Activated T-helper 9 cell treated with anti-CD3 and anti-CD28 coated beads, Interleukin-2, amount 50 U/mL, for 16 hours (primary cell): ENCODE results near the gene VPS37B.

Experiments used
- DNase-seq: peaks from one replicate; pipeline ENCODE4 v3.0.0-alpha.2; 2020; ENCODE audit warnings: low read depth

The VPS37B gene

DNA sequence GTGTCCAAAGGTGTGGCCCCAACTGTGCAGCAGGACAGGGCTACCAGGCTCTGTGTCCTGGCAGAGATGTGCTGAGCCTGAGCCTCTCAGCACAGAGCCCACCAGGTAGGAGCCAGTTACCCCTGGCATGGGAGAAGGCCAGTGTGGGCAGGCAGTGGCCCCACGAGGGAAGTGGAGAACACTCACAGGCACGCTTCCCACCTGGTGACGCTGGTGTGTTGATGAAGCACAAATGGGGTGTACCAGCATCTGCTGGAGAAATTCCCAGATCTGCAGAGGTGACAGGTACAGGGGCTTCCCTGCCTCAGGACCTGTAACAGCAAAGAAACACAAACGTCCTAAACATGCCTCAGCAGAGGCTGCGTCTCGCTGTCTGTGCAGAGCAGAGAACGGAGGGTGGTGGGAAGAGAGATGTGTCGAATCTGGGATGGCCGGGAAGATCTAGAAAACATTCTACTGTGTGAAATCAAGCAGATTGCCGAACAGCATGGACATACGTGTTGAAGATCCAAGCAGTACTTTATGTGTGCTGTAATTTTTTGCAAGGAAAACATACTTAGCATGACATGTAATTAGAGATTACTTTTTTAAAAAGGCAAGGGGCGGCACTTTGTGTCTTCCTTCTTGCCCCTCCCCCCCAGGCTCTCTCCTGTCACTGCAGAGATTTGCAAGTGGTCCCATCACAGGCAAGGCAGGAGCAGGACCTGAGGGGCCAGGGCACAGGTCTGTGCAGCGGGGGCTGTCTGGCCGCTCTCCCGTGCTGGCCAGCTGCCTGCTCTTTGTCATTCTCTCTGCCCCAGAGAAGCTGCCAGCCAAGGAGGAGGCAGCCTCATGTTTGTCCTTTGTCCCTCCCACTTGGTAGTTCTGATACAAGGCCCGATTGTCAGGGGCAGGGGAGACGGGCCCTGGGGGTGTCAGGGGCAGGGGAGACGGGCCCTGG lies 43.3 kb downstream of the VPS37B start:
- DNase-seq, result no peak

DNA sequence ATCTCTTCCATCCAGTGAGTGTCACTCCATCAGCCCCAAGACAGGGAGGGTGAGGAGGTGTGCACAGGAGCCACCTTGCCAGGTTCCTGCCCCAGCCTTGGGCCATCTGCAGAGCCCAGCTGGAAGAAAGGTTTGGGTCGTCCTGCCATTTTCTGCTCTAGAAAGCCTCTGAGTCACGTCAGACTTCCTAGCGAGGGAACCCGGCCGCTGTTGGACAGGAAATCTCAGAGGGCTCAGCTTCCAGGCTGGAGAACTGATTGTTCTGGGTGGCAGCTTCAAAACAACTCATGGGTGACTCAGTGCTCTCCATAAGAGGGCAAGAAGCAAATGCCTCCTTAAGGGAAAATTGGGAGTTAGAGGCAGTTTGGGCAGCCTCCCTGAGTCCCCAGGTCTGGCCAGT lies 44.1 kb downstream of the VPS37B start:
- DNase-seq, result no peak

DNA sequence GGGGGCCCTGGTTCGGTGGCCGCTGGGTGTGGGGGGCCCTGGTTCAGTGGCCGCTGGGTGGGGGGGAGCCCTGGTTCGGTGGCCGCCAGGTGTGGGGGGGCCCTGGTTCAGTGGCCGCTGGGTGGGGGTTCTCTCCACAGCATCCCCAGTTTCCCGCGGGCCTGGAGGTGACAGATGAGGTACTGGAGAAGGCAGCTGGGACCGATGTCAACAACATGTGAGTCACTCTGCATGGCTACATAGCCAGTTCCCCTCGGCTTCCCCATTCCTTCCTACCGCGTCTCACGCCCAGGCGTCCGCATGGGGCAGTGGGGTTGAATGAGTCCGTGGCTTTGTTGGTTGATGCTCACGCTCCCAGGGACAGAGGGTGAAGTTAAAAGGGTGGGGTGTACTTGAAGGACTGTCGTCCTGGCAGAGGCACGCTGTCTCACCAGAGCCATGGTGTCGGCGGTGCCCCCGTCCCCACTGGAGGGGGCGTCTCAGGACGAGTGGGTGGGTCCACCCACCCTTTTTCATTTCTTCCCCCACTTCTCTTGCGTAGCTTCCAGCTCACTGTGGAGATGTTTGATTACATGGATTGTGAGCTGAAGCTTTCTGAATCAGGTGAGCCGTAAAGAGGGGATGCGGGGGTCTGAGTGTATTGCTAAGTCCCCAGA lies 45.1 kb downstream of the VPS37B start:
- DNase-seq, result no peak

DNA sequence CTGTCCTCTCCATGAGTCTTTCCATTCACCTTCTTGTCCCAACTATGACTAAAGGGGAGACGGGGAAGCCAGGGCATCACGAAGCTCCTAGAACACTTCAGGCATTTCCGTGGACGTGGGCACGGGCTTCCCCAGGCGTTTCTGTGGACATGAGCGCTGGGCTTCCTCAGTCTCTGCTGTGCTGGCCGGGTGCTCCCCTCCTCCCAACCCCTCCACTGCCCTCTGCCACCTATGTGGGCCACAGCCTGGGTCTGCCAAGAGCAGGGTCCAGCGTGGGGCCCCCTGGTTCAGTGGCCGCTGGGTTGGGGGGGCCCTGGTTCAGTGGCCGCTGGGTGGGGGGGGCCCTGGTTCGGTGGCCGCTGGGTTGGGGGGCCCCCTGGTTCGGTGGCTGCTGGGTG lies 45.9 kb downstream of the VPS37B start:
- no peak for DNase-seq

DNA sequence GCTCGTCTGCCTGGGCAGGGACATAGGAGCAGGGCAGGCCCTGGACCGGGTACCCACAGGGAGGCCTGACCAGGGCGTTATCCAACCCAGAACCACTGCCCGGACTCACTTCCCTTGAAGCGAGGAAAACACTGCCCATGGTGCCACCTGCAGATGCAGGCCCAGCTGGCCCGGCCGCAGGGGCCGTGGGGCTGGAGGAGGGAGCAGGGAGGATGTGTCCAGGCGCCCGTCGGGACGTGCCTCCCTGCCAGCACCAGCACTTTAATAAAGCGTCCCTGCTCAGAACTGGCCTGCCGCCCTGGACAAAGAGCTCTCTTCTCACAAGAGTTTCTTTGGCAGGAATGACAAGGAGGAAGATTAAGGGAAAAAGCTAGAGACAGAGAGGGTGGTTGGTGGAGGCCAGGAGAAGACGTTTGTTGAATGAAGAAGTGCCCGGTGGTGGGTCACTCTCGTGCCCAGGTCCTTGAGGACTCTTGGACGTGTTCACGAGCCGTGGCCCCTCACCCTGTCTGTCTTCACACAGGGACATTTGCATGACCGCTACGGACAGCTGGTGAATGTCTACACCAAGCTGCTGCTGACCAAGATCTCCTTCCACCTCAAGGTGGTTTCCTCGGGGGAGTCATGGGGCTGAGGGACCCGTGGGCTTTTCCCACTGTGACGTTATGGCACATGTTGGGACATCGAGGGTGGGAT lies 46.4 kb downstream of the VPS37B start:
- DNase-seq, result no peak

DNA sequence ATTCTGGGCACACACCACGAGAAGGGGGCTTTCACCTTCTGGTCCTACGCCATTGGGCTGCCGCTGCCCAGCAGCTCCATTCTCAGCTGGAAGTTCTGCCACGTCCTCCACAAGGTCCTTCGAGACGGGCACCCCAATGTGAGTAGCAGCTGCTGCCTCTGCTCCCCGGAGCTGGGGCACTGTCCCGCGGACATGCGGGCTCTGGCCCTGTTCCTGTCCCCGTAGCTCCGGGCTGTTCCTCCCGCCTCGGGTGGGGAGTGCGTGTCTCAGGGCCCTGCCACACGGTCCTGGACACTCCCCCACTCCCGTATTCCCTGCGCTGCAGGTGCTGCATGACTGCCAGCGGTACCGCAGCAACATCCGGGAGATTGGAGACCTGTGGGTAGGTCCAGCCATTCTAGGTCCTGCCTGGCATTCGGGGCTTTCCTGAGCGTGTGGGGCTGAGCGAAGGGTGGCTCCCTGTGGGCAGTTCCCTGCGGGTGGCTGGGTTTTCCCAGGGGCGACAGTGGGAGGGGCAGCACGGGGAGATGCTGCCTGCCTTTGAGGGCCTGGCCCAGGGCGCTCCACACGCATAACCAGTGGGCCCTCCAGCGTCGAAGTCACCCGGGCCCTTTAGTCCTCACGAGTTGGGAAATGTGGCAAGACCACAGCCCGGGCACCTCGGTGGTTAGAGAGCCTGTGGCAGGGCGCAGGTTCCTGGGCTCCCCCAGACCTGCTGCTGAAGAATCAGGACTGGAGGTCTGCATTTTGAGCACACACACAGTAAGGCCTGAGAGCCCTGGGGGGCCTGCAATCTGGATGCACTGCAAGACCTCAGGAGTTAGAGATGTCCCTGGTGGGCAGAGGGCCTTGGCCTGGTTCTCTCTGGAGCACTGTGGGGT lies 47.2 kb downstream of the VPS37B start:
- no peak for DNase-seq

DNA sequence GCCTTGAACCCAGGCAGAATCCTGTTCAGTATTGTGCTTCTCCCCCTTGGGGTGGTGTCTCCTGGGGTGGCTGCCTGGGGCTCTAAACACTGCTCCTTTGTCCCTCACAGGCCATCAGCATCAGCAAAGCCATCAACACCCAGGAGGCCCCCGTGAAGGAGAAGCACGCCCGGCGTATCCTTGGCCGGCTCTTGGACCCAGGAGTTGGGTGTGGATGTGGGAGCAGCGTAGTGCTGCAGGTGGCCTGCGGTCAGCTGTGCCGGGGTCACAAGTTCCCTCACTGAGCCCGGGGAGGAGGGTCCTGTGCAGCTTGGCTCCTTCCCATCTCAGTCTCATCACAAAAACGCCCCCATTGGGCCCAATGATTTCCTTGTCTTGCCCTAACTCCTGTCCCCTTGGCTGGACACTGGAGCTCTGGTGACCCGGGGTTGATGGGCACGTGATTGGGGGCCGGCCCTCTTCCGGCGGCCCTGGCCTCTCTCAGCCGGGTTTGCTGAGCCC lies 48.0 kb downstream of the VPS37B start:
- DNase-seq, result no peak

DNA sequence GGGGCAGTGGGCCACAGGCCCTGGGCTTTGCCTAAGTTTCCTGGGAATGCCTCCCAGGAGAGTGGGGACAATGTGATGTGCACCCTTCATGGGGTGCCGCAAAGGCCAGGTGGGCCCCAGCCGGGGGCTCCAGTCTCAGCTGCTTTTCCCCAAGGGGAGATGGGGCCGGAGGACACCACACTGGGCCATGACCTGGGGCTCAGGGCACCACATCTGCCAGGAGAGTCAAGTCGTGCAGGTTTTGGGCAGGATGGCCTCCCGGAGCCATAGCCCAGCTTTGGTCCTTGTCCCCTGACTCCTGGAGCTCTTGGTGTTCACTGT lies 48.4 kb downstream of the VPS37B start:
- DNase-seq, result no peak

DNA sequence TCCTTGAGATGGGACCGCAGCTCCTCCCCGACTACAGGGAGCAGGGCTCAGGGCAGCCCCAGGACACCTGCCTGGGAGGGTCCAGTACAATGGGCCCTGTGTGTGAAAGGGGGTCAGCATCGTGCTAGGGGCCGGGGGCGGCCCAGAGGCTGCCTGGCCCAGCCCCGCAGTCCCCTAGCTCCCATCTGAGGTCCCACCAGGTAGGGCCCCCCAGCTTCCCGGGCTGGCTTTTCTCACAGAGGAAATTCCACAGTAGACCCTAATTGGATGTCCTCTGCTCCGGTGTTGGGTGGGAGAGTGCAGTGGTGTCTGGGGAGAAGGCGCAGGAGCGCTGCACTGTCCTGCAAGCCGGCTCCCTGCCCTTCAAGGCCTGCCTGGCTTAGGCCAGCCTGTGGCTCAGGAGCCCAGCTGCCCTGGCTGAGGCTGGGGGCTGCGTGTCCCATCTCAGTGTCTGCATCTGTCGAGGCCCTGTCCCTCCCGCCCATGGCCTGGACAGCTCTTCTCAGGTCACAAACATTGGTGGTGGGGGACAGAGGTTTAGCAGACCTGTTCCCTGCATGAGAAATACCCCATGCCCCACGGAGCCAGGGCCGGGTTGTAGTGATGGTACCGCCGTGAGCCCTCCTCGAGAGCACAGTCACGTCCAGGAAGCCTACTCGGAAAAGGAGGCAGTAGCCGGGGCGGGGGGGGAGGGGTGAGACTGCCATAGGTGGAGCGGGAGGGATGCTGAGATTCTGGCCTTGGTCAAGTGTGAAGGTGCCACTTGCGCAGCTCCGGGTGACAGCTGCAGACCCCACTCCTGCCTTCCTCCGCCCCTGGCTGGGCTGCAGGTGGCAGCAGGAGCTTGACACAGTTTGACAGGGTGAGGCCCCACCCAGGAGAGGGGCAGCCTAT lies 49.1 kb downstream of the VPS37B start:
- DNase-seq, result no peak

DNA sequence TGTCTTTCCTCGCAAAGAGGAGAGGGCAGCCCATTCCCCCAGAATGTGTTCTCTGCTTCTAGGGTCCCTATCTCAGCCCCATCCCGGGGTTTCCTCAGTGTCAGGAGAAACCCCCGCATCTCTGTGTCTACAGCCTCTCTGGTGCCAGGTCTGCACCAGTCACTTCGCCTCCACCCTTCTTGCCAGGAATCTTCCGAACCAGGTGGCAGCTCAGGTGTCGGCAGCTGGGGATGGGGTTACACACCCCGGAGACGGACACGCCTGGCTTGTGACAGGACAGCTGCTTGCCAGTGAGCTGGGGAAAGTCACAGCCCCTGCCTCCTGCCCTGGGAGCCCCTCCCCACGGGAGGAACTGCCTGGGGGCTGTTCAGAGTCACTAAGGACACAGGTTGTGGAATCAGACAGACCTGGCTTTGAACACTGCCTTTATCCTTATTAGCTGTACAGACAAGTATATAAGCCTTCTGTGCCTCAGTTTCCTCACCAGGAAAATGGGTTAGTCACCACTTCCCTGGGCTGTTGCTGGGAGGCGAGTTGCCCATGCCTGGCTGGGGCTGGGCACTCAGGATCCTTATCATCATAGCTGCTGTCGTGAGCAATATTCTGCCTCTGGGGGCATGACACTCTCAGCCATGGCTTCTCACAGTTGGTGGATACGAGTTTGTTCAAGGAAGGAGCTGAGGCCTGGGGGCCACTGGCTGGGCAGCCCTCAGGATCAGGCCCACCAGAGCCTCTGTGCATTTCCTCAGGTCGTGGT lies 49.9 kb downstream of the VPS37B start:
- no peak for DNase-seq

DNA sequence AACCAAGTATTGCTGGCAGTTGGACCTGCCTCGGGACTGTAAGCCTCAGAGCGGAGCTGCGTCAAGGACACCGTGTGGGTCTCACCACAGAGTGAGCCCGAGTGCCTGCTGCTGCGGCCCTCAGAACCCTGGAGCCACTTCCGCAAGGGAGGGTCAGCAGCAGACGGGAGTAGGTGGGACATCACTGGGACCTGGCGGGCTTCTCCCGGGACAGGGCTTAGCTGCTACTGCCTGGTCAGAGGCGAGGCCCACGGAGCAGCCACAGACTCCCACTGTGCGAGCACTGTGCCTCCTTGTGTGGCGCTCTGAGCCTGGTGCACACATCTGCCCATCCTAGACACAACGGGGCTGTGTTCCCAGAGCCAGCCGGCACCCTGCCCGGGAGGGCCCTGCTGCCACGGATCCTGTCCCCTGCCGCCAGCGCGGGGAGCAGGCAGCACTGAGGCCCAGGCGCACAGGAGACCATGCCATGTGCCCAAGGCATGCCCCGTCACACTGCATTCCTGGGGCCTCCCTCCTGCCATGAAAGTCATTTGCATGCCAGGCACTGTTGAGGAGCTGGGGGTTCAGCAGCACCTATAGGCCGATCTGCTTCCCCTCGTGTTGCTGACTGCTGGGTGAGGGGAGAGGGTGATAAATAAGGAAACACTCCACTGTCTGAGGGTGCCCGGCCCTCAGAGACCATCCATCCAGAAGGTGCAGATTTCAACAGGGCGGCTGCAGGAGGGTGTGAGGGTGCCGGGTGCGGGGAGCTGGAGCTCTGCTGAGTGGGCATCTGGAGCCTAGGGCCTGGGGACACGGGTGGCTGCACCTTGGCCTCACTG lies 50.7 kb downstream of the VPS37B start:
- DNase-seq, result no peak

DNA sequence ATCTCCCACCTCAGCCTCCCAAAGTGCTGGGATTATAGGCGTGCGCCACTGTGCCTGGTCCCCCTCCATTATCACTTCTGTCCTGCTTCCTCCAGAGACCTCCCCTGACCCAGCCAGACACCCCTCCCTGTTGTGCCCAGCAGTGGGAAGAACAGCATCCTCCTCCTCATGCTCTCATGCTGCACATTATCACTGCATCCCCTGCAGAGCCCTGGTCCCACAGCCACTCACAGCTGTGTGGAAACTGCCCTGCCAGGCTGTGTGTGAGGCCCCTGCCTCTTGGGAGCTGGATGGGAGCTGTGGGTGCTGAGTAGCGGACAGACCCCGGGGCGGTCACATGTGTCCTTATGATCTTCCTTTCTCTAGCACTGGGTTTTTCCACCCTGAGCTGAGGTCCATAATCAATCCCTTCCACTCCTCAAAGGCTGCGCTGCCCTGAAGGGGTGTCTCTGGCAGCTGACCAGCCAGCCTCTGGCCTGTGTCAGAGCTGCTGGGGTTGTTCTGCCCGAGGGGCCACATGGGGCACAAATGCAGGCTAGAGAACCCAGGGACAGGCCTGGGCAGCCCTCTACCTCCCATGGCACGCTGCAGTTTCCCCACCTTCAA lies 51.5 kb downstream of the VPS37B start:
- DNase-seq, result no peak

DNA sequence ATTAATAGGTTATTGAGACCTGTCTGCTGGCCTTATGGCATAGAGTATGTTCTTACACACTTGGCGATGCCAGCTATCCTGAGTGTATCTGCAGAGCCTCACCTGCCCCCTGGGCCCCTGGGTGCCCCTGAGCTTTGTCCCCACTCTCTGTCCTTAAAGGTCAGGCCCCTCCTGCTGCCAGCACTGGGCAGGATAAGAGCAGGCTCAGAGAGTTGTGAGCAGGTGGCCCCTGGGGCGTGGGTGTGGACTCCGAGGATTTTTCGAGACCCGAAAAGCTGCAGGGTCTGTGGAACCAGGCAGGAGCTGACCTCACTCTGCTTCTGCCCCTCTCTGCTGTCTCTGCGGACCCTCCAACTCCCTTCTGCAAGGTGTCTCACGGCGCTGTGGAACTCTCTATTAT lies 52.5 kb downstream of the VPS37B start:
- no peak for DNase-seq

DNA sequence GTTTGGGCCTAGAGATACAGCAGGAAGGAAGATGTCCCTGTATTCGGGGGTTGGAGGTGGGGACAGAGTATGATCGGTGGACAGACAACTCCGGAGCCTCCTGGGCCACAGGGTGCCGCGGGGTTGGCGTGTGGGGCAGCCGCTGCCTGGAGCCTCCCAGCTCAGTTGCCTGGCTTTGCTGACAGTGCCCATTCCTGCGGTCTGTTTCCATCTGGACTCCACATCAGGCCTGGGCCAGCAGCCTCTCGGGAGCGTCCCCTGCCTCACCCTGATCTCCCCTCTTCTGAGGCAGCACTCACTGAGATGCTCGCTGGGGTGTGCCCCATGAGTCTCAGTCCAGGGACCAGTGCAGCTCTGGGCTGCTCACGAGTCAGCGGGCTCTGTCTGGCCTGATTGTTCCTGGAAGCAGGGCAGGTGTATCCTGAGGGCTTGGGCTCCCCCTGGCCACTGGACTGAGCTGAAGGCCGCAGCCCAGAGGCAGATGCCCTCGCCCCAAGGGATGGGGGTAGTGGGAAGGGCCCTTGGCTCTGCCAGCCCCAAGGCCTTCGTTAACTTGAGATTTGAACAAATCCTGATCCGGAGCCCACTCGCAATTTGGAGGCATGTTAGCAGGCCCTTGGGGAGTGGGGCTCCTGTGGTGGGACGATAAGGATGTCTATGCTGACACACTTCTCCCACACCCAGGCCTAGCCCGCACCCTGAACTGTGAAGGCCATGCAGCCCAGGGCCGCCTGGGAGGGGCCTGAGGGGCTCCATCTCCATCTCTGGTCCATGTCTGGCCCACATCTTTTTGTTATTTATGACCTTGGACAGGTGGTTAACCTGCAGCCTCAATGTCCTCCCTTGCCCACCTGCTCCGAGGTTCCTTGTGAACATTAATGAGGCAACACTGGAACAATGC lies 53.2 kb downstream of the VPS37B start:
- DNase-seq, result no peak

DNA sequence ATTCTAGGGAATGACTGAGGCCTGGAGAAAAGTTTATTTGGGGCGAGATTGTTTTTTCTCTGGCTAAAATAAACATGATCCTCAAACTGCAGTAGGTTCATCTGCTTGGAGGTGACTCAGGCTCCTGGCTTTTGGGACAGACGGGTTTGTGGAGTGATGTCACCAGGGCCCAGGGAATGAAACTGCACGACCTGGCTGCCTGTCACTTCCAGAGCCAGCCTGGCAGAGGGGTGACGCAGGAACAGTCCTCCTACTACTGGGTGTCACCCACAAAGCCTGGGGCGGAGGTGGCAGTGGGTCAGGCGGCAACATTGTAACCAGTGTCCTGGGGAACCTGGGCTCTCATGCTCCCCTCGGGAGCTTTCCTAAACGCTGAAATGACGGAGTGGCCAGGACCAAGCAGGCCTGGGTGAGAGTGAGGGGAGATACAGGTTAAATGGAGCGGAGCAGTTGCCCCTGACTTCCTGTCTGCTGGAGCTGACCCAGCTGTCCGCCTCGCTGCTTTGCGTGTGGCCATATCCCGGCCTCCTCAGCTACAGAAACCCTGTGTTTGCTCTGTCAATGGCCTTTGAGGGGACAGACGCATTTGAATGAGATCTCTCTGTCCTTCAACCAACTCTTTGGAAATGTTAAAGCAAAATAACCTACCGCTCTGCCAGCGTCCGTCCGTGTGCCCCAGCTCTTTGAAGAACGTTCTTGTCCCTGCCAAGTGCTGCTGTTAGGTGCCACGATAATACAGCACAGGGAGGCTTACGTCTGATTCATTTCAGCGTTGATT lies 54.2 kb downstream of the VPS37B start:
- DNase-seq, result no peak

DNA sequence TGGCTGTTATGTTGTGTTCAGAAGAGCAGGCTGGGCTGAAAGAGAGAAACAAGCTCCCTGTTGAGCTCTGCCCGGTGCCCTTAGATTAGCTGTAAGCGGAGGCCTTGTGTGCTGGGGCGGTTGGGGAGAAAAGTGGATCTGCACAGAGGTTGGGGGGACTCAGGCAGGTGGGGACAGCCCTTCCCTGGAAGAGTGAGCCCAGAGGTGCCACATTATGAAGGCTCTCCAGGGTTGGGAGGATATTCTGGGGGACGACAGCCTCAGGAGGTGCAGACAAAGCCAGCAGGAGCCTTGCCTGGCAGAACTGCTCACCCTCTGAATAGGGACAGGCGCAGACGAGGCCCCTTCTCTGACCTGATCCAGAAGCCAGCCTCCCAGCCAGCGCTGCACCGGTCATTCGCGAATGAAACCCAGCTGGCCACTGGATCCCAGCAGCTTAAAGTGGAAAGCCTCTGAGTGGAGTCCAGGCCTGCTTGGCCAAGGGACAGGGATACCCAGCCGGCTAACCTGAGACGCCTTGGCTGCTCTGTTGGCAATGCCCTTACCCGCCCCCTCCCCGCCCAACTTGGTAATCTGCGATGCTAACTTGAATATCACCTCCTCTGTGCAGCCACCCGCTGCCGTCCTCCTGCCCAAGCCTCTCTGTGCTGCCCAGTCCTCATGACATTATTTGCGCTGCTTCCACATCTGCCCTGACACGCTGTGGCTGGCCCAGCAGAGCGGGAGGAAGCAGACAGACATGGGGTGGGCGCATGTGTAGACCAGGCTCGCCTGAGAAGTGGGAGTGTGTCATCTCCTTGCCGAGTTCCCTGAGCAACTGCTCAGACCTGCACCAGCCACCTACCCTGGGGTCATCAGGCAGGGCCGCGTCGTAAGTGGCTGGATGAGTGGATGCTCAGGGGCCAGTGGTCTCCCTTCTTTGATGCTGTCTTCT lies 55.1 kb downstream of the VPS37B start:
- no peak for DNase-seq
